RWPE1 (cell line): ENCODE data around the gene PPP4R2.

ENCODE experiments used
- CTCF ChIA-PET: fragments of 350-600 bp; sonication (Branson Sonifier 250); formaldehyde crosslinking; extraction: SDS; loops from one replicate; lab custom pipeline; 2021; lab: Yijun Ruan, JAX
- POLR2A ChIA-PET: fragments of 400-600 bp; formaldehyde crosslinking; extraction: SDS; loops from one replicate; lab custom pipeline; 2020; ENCODE audit warnings: antibody characterized with exemption; ENCODE audit not compliant: low non-redundant PET; lab: Yijun Ruan, JAX
- DNase-seq: peaks from one replicate; pipeline ENCODE4 v3.0.0; 2012; ENCODE audit warnings: low spot score
- H3K27ac ChIP-seq: fragments of 450-650 bp; 2 replicates; pipeline ENCODE4 v1.5.1; 2017
- CTCF ChIP-seq: fragments of 450-650 bp; conservative IDR thresholded peaks from 2 replicates; pipeline ENCODE4 v1.5.1; 2017; ENCODE audit warnings: low read depth, mild to moderate bottlenecking

Gene PPP4R2

GRCh38 chr3:73036694-73037591 is 40.3 kb downstream of the PPP4R2 start:
- CTCF ChIA-PET, result interaction anchor here (0.5 to 1.0 kb wide), 2 partner anchors 19 to 147 kb away, joined by 3 read pairs; no protein-coding TSS in a partner anchor
- no peak for TF ChIP-seq CTCF
- POLR2A ChIA-PET, result no interaction called here
- H3K27ac ChIP-seq, result no peak overlapping the region
- no peak for DNase-seq

GRCh38 chr3:73041537-73041936 is 44.9 kb downstream of the PPP4R2 start:
- no peak overlapping the region for H3K27ac ChIP-seq
- ChIA-PET POLR2A (no interaction called here), CTCF (no interaction called here)
- DNase-seq, result no peak
- no peak for TF ChIP-seq CTCF

- ChIA-PET CTCF (interaction anchor here (0.9 kb wide), 1 partner anchor 12 kb away, joined by 3 read pairs; no protein-coding TSS in a partner anchor), POLR2A (no interaction called here)
- no peak for DNase-seq
- no peak for TF ChIP-seq CTCF
- no peak overlapping the region for H3K27ac ChIP-seq
These were observed 46.8 kb downstream of the PPP4R2 start for GRCh38 chr3:73043414-73043813.

- H3K27ac ChIP-seq, result no peak overlapping the region
- TF ChIP-seq CTCF, result no peak
- ChIA-PET CTCF (no interaction called here), POLR2A (no interaction called here)
- no peak for DNase-seq
These were observed 48.8 kb downstream of the PPP4R2 start for GRCh38 chr3:73045391-73045790.

- TF ChIP-seq CTCF, result no peak
- ChIA-PET CTCF (no interaction called here), POLR2A (no interaction called here)
- H3K27ac ChIP-seq, result no peak overlapping the region
- DNase-seq, result no peak
These were observed 49.6 kb downstream of the PPP4R2 start for GRCh38 chr3:73046195-73046594.

GRCh38 chr3:73049319-73049718 is 52.7 kb downstream of the PPP4R2 start:
- CTCF ChIA-PET, result no interaction called here

More at GRCh38 chr3:73049319-73049718, 52.7 kb downstream of the PPP4R2 start:
- H3K27ac ChIP-seq, result no peak overlapping the region
- DNase-seq, result no peak
- TF ChIP-seq CTCF, result no peak
- POLR2A ChIA-PET, result no interaction called here
